Gastroesophageal sphincter (tissue), 3 donors: ENCODE measurements around the gene UPK2.

ENCODE experiments used
- EP300 ChIP-seq: sonication (generic); formaldehyde crosslinking; IDR thresholded peaks from one replicate; pipeline ENCODE4 v1.6.1; 2017; ENCODE audit warnings: antibody characterized with exemption, mild to moderate bottlenecking
- TF ChIP-seq, protein P1 (sequence below), 4 experiments: fragments of 200-600 bp in 2 of 4; fragments of 450-650 bp in 2 of 4; sonication (generic) in 1 of 4; IDR thresholded peaks; one replicate each; pipeline ENCODE4 v1.5.1; 2017 to 2019; ENCODE audit warnings: antibody characterized with exemption in 4 of 4, mild to moderate bottlenecking in 2 of 4, moderate library complexity in 2 of 4

DNA sequence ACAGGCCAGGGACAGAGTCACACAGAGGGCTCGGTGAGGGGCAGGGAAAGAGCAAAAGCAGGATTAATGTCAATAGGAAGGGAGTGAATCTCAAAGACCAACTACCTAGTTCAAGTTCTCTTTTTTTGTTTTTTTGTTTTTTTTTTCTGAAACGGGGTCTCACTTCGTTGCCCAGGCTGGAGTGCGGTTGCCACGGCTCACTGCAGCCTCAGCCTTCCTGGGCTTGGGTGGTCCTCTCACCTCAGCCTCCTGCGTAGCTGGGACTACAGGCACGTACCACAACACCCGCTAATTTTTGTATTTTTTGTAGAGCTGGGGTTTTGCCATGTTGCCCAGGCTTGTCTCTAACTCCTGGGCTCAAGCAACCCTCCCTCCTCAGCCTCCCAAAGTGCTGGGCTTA is 20.7 kb upstream of the UPK2 start:
- TF ChIP-seq EP300, result no peak
- TF ChIP-seq, protein P1, sequence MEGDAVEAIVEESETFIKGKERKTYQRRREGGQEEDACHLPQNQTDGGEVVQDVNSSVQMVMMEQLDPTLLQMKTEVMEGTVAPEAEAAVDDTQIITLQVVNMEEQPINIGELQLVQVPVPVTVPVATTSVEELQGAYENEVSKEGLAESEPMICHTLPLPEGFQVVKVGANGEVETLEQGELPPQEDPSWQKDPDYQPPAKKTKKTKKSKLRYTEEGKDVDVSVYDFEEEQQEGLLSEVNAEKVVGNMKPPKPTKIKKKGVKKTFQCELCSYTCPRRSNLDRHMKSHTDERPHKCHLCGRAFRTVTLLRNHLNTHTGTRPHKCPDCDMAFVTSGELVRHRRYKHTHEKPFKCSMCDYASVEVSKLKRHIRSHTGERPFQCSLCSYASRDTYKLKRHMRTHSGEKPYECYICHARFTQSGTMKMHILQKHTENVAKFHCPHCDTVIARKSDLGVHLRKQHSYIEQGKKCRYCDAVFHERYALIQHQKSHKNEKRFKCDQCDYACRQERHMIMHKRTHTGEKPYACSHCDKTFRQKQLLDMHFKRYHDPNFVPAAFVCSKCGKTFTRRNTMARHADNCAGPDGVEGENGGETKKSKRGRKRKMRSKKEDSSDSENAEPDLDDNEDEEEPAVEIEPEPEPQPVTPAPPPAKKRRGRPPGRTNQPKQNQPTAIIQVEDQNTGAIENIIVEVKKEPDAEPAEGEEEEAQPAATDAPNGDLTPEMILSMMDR (IDR thresholded peaks at IDR 0.05), result no peak
